GM12875 (cell line): Measurements from ENCODE around the gene NREP.
"Not testable (repeated sequence)": the region's sequence is repeated elsewhere in the genome, so short reads cannot be mapped to it uniquely, and the experiment has no call there.

Experiments
- H3K4me3 ChIP-seq: one replicate; pipeline ENCODE4 v1.5.1; 2011; ENCODE audit warnings: low read depth, low read length, control low read depth
- CTCF ChIP-seq: IDR thresholded peaks from 2 replicates; pipeline ENCODE4 v1.5.1; 2011; ENCODE audit warnings: low read depth, mild to moderate bottlenecking, control low read depth, inconsistent platforms, low read length, moderate library complexity, borderline replicate concordance; ENCODE audit not compliant: insufficient read depth

Gene NREP

GRCh38 chr5:111730659-111731382, 26.2 kb downstream of the NREP start:
- no peak for TF ChIP-seq CTCF

GRCh38 chr5:111728941-111729340, 28.1 kb downstream of the NREP start:
- no peak for TF ChIP-seq CTCF
- H3K4me3 ChIP-seq, result no peak overlapping the region

More at GRCh38 chr5:111730659-111731382, 26.2 kb downstream of the NREP start:
- no peak overlapping the region for H3K4me3 ChIP-seq

- TF ChIP-seq CTCF, result no peak
- H3K4me3 ChIP-seq, result no peak overlapping the region
Measured at GRCh38 chr5:111726986-111727385, 30.0 kb downstream of the NREP start.

GRCh38 chr5:111722140-111722539, 34.9 kb downstream of the NREP start:
- no peak for TF ChIP-seq CTCF
- H3K4me3 ChIP-seq, result no peak overlapping the region

- H3K4me3 ChIP-seq, result no peak overlapping the region
- TF ChIP-seq CTCF, result no peak
Measured at GRCh38 chr5:111720333-111720890, 36.6 kb downstream of the NREP start.

- TF ChIP-seq CTCF, result no peak
Measured at GRCh38 chr5:111719773-111720172, 37.2 kb downstream of the NREP start.

GRCh38 chr5:111716789-111717188, 40.2 kb downstream of the NREP start:
- not testable (repeated sequence) for H3K4me3 ChIP-seq

More at GRCh38 chr5:111719773-111720172, 37.2 kb downstream of the NREP start:
- no peak overlapping the region for H3K4me3 ChIP-seq

GRCh38 chr5:111707630-111708164, 49.3 kb downstream of the NREP start:
- no peak overlapping the region for H3K4me3 ChIP-seq
- TF ChIP-seq CTCF, result no peak
